K562 (cell line): ENCODE results near the gene ZNF787. TPM values are rescaled to one million over a fixed set of nuclear protein-coding genes. Genes with fewer than 3 reads are reported as not detected.

ENCODE experiments used
- BMI1 ChIP-seq: fragments of 150-350 bp; IDR thresholded peaks from 2 replicates; pipeline ENCODE4 v1.6.1; 2014; ENCODE audit warnings: low read length
- CBFB ChIP-seq: sonication (generic); formaldehyde crosslinking; IDR thresholded peaks from 2 replicates; pipeline ENCODE4 v1.4.0; 2020; ENCODE audit warnings: mild to moderate bottlenecking, missing genetic modification reagents
- CHD4 ChIP-seq: fragments of 200-600 bp; sonication (generic); IDR thresholded peaks from 3 replicates; pipeline ENCODE4 v1.6.1; 2012; ENCODE audit warnings: low read depth, mild to moderate bottlenecking, mixed read lengths, low read length, inconsistent platforms; ENCODE audit not compliant: insufficient read depth, insufficient replicate concordance, poor library complexity, severe bottlenecking
- E2F6 ChIP-seq, 2 experiments: IDR thresholded peaks; 2 replicates each; pipeline ENCODE4 v1.6.1; 2011; ENCODE audit warnings: borderline replicate concordance in 1 of 2, control low read depth in 1 of 2, low read depth in 1 of 2, low read length in 1 of 2, mild to moderate bottlenecking in 1 of 2, mixed read lengths in 1 of 2, moderate library complexity in 1 of 2; ENCODE audit not compliant: insufficient read depth in 1 of 2, insufficient read length in 1 of 2, poor library complexity in 1 of 2, severe bottlenecking in 1 of 2; ENCODE audit errors: extremely low read depth in 1 of 2
- E2F8 ChIP-seq: fragments of 450-650 bp; IDR thresholded peaks from 2 replicates; pipeline ENCODE4 v1.7.1; 2018; ENCODE audit warnings: mild to moderate bottlenecking, low read depth; ENCODE audit not compliant: partially characterized antibody
- ILF3 ChIP-seq: fragments of 450-650 bp; IDR thresholded peaks from 2 replicates; pipeline ENCODE4 v1.6.1; 2018; ENCODE audit warnings: antibody characterized with exemption, mild to moderate bottlenecking, moderate library complexity, borderline replicate concordance
- JUN ChIP-seq, 2 experiments: sonication (generic) in 1 of 2; formaldehyde crosslinking in 1 of 2; IDR thresholded peaks; 2 replicates each; pipeline versions ENCODE4 v1.6.1 to v1.8.0; 2012 to 2022; ENCODE audit warnings: borderline replicate concordance in 2 of 2, mild to moderate bottlenecking in 2 of 2, improper control_type of control experiment in 1 of 2, low read depth in 1 of 2, low read length in 1 of 2, missing genetic modification reagents in 1 of 2
- NRF1 ChIP-seq, 2 experiments: fragments of 450-650 bp; IDR thresholded peaks in 1 of 2; conservative IDR thresholded peaks in 1 of 2; 2 replicates each; pipeline ENCODE4 v1.6.1; 2014; ENCODE audit warnings: mild to moderate bottlenecking in 2 of 2
- PRDM10 ChIP-seq: fragments of 450-650 bp; IDR thresholded peaks from 2 replicates; pipeline ENCODE4 v1.6.1; 2018; ENCODE audit not compliant: partially characterized antibody
- SRF ChIP-seq, 2 experiments: fragments of 250-450, 450-650 bp in 1 of 2; sonication (Bioruptor Pico) in 1 of 2; sonication (generic) in 1 of 2; formaldehyde crosslinking; IDR thresholded peaks; 2 replicates each; pipeline versions ENCODE4 v1.5.0 to v1.5.1; 2020 to 2022; ENCODE audit warnings: mild to moderate bottlenecking in 1 of 2, missing genetic modification reagents in 1 of 2
- TAF1 ChIP-seq: IDR thresholded peaks from 2 replicates; pipeline ENCODE4 v1.6.1; 2011; ENCODE audit warnings: mild to moderate bottlenecking, low read length, moderate library complexity; ENCODE audit not compliant: insufficient read depth, control insufficient read depth, severe bottlenecking; ENCODE audit errors: extremely low read depth
- U2AF2 ChIP-seq: fragments of 200-400 bp; formaldehyde crosslinking; optimal IDR thresholded peaks from 2 replicates; pipeline ENCODE3; 2017; ENCODE audit warnings: low read depth, mild to moderate bottlenecking, low read length
- ZFP91 ChIP-seq: sonication (generic); formaldehyde crosslinking; IDR thresholded peaks from 2 replicates; pipeline ENCODE4 v1.8.0; 2022; ENCODE audit warnings: mild to moderate bottlenecking, missing genetic modification reagents
- ZNF512 ChIP-seq: IDR thresholded peaks from 2 replicates; pipeline ENCODE4 v1.6.1; 2016; ENCODE audit warnings: missing genetic modification characterization, missing compliant biosample characterization
- polyA plus RNA-seq, 8 experiments: library from polyadenylated mRNA; depleted of rRNA in 4 of 8; stranded (reverse) in 5 of 8; unstranded in 3 of 8; fragments of >200 nt; fragmentation: Nextera tagmentation in 2 of 8; fragmentation: Illumina TruSeq in 1 of 8; extraction: Ambion mirVana in 2 of 8; extraction: Trizol in 1 of 8; gene quantifications; 2 replicates each; pipeline versions ENCODE4 v1.2.1 to v1.2.3, GENCODE V29; 2011 to 2014; ENCODE audit warnings: inconsistent platforms in 1 of 8, missing spikeins in 1 of 8
- total RNA-seq, 7 experiments: library from RNA; depleted of rRNA in 6 of 7; stranded (reverse); fragments of >200 nt in 6 of 7; fragmentation: Illumina TruSeq in 2 of 7; extraction: Trizol in 2 of 7; gene quantifications; 2 replicates each; pipeline versions ENCODE4 v1.2.1 to v1.2.3, GENCODE V29; 2011 to 2021; ENCODE audit warnings: low replicate concordance in 1 of 7

Gene ZNF787
- total and polyA plus RNA-seq, 9 of the 15 experiments (the other 6 are each of a cell fraction or from before 2014, with no cell fraction given): 0.45 to 77.6 (median 7.3) TPM

- no peak for TF ChIP-seq ZNF512 (tag)
- no peak; a peak in 1 of 4 replicates for TF ChIP-seq NRF1 (conservative IDR thresholded peaks at IDR 0.05 in 1 of 2, IDR thresholded peaks at IDR 0.05 in 1 of 2)
- no peak for TF ChIP-seq ILF3
- TF ChIP-seq CBFB (CRISPR knock-in tag): no peak
- TF ChIP-seq JUN (IDR thresholded peaks at IDR 0.05; ENCODE audit: borderline replicate concordance, low read depth, low read length): peak; percentile 68; the same call in 1 of the 2 replicates
- TF ChIP-seq JUN (CRISPR knock-in tag; IDR thresholded peaks at IDR 0.05; ENCODE audit: borderline replicate concordance): no peak
- TF ChIP-seq SRF (CRISPR knock-in tag; IDR thresholded peaks at IDR 0.05): peak in 1 of 2 experiments; percentile 60; a peak in 1 of 4 replicates
- TF ChIP-seq TAF1: no peak
- TF ChIP-seq BMI1: no peak
- peak; percentile 37 to 63 for TF ChIP-seq E2F6 (IDR thresholded peaks at IDR 0.05; ENCODE audit: borderline replicate concordance in 1 of 2, extremely low read depth in 1 of 2, insufficient read depth in 1 of 2, insufficient read length in 1 of 2, low read depth in 1 of 2, low read length in 1 of 2, poor library complexity in 1 of 2, severe bottlenecking in 1 of 2)
- TF ChIP-seq PRDM10: no peak
- no peak for TF ChIP-seq CHD4
- no peak for TF ChIP-seq E2F8
- no peak for TF ChIP-seq U2AF2
- TF ChIP-seq ZFP91 (CRISPR knock-in tag): no peak
Observed at GRCh38 chr19:56170261-56170660, 49.2 kb upstream of the ZNF787 start (continued).
